HG03159 (cell line): Measurements from ENCODE around the gene MALRD1.
"Not testable (repeated sequence)": the region's sequence is repeated elsewhere in the genome, so short reads cannot be mapped to it uniquely, and the experiment has no call there.

Source experiments
- ATAC-seq: cut with Tn5 transposase; IDR thresholded peaks from one replicate; pipeline ENCODE4 v1.9.1; 2021; ENCODE audit warnings: mild to moderate bottlenecking, moderate library complexity; ENCODE audit not compliant: unreplicated experiment

Gene MALRD1

DNA sequence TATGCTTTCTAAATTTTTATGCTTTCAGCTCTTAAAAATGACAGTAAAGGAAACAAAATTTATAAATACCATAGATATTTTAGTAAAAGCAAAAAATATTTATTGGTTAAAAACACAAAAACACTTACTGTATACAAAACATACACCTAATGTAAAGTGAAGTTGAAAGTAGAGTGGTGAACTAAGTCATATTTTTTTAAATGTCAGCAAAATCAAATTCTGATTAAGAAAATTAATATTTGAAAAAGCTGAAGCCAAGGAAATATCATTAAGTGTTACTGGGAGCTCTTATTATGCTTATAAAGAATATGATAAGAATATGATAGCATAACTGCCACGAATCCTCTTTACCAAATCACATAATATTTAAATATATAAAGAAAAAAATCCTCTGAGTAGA is 702.4 kb downstream of the MALRD1 start:
- no peak for ATAC-seq

DNA sequence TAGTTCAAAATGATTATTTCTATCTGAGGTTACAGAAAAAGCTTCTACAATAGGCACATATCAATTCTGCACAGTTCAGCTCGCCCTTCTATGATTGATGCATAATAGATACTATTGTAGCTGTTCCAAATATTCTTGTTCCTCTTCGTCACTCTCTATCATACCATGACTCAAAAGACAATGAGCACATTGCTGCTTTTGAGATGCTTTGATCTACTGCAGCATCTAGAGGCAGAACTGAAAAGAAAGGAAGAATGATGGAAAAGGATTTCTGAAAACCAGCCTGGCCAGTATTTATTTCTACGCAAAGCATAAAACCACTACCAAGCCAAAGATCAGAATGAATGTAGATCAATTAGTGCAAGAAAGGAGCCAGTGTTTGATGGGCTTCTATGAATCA is 708.3 kb downstream of the MALRD1 start:
- no peak for ATAC-seq

DNA sequence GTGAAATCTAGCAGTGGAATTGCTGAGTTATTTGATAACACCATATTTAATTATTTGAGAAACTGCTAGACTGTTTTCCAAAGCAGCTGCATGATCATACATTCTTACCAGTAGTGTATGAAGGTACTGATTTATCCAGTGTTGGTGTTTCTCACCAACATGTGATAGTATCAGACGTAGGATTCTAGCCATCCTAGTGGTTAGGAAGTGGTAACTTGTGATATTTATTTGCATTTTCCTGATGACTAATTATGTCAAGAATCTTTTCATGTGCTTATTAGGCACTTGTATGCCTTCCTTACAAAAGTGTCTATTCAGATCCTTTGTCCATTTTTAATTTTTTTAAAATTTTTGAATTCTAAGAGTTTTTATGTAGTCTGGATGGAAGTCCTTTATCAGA is 713.4 kb downstream of the MALRD1 start:
- ATAC-seq, result no peak

DNA sequence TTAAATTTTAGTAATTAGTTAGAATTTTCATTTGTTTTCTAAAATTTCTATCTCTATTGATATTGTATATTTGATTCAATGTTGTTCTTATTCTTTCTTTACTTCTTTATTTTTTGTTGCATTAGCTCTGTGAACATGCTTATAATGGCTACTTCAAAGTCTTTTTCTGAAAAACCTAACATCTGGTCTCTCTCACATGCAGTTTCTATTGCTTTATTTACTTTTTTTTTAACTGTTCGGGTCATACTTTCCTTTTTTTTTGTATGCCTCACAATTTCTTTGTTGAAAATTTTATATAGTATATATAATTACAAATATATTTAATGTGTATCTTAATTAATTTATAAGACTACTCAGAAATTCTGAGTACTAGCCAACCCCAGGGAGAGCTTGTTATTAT is 715.5 kb downstream of the MALRD1 start:
- ATAC-seq, result no peak

DNA sequence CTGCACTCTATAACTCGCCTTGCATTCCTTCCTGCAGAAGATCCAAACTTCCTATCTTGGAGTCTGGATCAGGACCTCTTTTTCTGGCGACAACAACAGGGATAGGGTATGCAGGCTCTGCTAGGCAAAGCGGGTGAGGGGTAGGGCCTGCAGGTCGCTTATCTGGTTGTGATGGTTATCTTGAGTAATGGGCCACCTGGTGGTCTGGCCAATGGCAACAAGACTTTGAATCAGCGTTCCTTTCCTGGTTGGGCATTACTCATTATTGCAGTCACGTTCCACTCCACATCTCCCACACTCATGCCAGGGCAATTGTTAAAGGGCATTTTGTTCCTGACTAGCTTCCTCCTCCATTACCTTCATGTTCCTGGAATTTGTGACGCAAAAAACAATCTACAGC is 719.3 kb downstream of the MALRD1 start:
- ATAC-seq, result no peak

DNA sequence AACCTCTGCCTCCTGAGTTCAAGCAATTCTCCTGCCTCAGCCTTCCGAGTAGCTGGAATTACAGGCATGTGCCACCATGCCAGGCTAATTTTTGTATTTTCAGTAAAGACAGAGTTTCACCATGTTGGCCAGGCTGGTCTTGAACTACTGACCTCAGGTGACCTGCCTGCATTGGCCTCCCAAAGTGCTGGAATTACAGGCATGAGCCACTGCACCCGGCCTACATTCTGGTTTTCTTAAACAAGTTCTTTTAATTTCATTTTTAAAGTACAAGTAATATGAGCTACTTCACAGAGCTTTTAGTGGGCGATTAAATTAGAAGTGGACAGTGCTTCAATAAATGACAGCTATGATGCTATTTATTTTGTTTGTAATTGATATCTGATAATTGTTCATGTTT is 721.2 kb downstream of the MALRD1 start:
- not testable (repeated sequence) for ATAC-seq

DNA sequence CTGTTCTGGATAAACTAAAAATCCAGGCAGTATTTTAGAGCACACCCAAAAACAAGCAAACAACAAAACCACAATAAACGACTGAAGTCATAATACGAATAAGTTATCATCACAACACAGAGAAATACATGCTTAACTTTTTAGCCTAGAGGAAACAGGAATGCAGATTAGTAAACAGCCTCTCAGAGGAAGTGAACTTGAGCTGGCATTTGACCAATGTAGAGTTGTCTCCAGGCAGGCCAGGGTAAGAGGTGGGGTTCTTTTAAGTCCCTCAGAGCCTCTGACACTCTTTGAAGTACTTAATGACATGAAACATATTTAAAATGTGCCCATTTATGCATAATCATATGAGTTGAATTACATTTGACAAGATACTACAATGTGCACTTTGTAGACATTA is 724.4 kb downstream of the MALRD1 start:
- no peak for ATAC-seq

DNA sequence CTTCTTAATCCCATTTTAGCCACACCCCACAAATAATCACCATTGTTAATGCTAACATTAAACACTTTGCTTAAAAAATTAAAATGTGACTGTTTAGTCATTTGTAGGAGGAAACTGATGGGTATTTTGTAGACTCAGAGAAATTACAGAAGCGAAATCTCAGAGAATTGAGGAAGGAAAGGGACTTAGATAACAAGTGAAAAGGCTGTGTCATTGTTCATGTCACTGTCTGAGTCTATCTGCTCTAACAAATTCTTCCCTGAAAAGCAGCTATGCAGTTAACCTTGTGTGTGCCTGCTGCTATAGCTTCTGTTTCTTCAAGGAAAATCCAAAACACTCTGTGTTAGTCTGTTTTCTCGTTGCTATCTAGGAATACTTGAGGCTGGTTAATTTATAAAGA is 726.7 kb downstream of the MALRD1 start:
- no peak for ATAC-seq

DNA sequence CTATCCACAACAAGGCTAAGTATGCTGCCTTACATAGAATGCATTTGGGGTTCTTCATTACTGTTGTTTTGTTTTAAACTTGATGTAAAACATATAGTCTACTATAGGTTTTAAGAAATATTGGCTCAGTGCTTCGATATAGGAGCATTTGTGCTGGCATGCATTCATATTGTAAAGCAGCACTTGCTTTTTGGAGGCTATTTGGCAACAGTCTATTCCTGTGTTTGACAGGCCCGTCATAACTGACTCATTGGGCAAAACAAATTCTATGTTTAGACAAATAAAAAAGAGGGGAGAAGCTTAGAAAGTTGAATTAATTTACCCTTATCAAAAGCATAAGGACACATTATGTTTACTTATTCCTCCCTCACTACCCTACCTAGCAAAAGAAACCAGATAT is 729.2 kb downstream of the MALRD1 start:
- no peak for ATAC-seq

DNA sequence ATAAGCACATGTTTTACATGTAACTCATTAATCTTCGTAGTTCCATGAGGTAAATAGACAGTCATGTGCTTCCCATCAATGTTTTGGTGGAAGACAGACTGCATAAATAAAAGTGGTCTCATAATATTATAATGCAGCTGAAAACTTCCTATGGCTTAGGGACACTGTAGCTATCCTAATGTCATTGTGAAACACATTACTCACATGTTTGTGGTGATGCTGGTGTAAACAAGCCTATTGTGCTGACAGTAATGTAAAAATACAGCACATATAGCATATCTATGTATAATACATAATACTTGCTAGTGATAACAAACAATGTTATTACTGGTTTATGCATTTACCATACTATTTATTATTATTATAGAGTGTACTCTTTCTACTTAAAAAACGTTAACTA is 730.4 kb downstream of the MALRD1 start:
- ATAC-seq, result no peak

DNA sequence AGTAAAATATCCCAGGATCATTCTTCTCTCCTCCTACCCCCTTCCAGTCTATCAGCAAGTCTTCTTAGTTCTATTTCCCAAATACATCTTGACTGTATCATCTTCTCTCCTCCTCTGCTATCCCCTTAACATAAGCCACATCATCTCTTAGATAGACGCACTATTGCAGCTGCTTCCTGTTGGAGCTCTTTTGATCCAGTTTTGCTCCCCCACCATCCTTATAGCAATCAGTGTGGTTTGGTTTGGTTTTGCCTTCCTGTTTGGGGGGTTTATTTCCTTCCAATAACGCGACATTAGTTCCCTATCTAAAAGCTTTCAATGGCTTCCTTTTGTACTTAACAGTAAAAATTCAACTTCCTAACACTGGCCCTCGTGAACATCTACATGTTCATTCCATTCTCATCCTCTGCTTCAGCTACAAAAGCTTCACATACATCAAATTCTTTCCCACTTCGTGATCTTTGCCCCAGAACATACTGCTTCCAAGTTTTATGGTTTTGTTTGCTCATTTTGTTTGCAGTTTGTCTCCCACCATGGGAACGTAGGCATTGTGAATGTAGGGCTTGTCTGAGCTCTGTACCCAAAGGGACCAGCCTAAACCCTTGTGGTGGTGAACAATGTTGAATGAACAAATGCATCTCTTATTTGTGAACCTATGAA is 734.0 kb downstream of the MALRD1 start:
- ATAC-seq, result no peak

DNA sequence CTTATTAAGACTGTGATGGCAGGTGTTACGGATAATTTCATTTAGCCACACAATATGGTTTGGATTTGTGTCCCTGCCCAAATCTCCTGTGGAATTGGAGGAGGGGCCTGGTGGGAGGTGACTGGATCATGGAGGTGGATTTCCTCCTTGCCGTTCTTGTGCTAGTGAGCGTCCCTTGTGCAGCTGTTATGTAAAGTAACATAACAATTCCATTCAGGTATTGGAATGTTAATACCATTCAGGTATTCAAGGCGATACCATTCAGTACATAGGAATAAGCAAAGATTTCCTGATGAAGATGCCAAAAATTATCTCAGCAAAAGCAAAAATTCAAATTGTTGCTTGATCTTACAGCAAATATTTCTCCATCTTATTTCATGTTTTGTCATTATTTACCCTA is 735.1 kb downstream of the MALRD1 start:
- ATAC-seq, result no peak
